IPS-18c (cell line): ENCODE results near the gene TARP.

Experiments
- H3K4me3 ChIP-seq: 2 replicates; pipeline ENCODE4 v1.7.0; 2013; ENCODE audit warnings: low read depth, mild to moderate bottlenecking, low read length, moderate library complexity; ENCODE audit not compliant: insufficient read depth
- H3K9me3 ChIP-seq: one replicate; pipeline ENCODE4 v1.6.1; 2013; ENCODE audit warnings: mild to moderate bottlenecking, low read length, moderate library complexity; ENCODE audit not compliant: control insufficient read depth, insufficient read depth

TARP gene

GRCh38 chr7:38273286-38273995 lies at the start of gene TARP:
TSS of gene TARP (minus strand) at chr7:38273636.
- no peak within 1 kb of the TSS for H3K4me3 ChIP-seq
- no peaks in the 10 kb centered on the region for H3K9me3 ChIP-seq

- Histone ChIP-seq H3K4me3 (no peak overlapping the region), H3K9me3 (no peaks in the 10 kb centered on the region)
Observed at GRCh38 chr7:38323156-38323555, 49.7 kb upstream of the TARP start.

GRCh38 chr7:38322461-38322860 lies 49.0 kb upstream of the TARP start:
- H3K4me3 ChIP-seq: no peak overlapping the region
- H3K9me3 ChIP-seq: no peaks in the 10 kb centered on the region

- Histone ChIP-seq H3K9me3 (no peaks in the 10 kb centered on the region), H3K4me3 (no peak overlapping the region)
Observed at GRCh38 chr7:38321967-38322366, 48.5 kb upstream of the TARP start.

GRCh38 chr7:38321515-38321944 lies 48.1 kb upstream of the TARP start:
- no peaks in the 10 kb centered on the region for H3K9me3 ChIP-seq
- no peak overlapping the region for H3K4me3 ChIP-seq

GRCh38 chr7:38321050-38321449 lies 47.6 kb upstream of the TARP start:
- Histone ChIP-seq H3K9me3 (no peaks in the 10 kb centered on the region), H3K4me3 (no peak overlapping the region)

- H3K9me3 ChIP-seq: no peaks in the 10 kb centered on the region
- H3K4me3 ChIP-seq: no peak overlapping the region
Observed at GRCh38 chr7:38319873-38320272, 46.4 kb upstream of the TARP start.

GRCh38 chr7:38318803-38319416 lies 45.5 kb upstream of the TARP start:
- H3K9me3 ChIP-seq: no peaks in the 10 kb centered on the region
- H3K4me3 ChIP-seq: no peak overlapping the region

GRCh38 chr7:38318241-38318640 lies 44.8 kb upstream of the TARP start:
- H3K9me3 ChIP-seq: no peaks in the 10 kb centered on the region
- no peak overlapping the region for H3K4me3 ChIP-seq

GRCh38 chr7:38317515-38317914 lies 44.1 kb upstream of the TARP start:
- Histone ChIP-seq H3K4me3 (no peak overlapping the region), H3K9me3 (no peaks in the 10 kb centered on the region)

GRCh38 chr7:38316733-38317360 lies 43.4 kb upstream of the TARP start:
- Histone ChIP-seq H3K4me3 (no peak overlapping the region), H3K9me3 (no peaks in the 10 kb centered on the region)

- Histone ChIP-seq H3K4me3 (no peak overlapping the region), H3K9me3 (no peaks in the 10 kb centered on the region)
Observed at GRCh38 chr7:38315410-38315809, 42.0 kb upstream of the TARP start.

GRCh38 chr7:38312821-38313220 lies 39.4 kb upstream of the TARP start:
- Histone ChIP-seq H3K4me3 (no peak overlapping the region), H3K9me3 (no peaks in the 10 kb centered on the region)

- Histone ChIP-seq H3K9me3 (no peaks in the 10 kb centered on the region), H3K4me3 (no peak overlapping the region)
Observed at GRCh38 chr7:38311329-38311937, 38.0 kb upstream of the TARP start.

GRCh38 chr7:38310591-38311101 lies 37.2 kb upstream of the TARP start:
- Histone ChIP-seq H3K9me3 (no peaks in the 10 kb centered on the region), H3K4me3 (no peak overlapping the region)

GRCh38 chr7:38309555-38309954 lies 36.1 kb upstream of the TARP start:
- H3K9me3 ChIP-seq: no peaks in the 10 kb centered on the region

GRCh38 chr7:38308140-38308539 lies 34.7 kb upstream of the TARP start:
- H3K4me3 ChIP-seq: no peak overlapping the region
- H3K9me3 ChIP-seq: no peaks in the 10 kb centered on the region

More at GRCh38 chr7:38309555-38309954, 36.1 kb upstream of the TARP start:
- no peak overlapping the region for H3K4me3 ChIP-seq

- Histone ChIP-seq H3K4me3 (no peak overlapping the region), H3K9me3 (no peaks in the 10 kb centered on the region)
Observed at GRCh38 chr7:38307640-38308039, 34.2 kb upstream of the TARP start.
